K562 (cell line): ENCODE measurements around the gene HHATL. TPM values are rescaled to one million over a fixed set of nuclear protein-coding genes. Genes with fewer than 3 reads are reported as not detected.

Source experiments
- ATAC-seq: fragments of 200-7000 bp; cut with Tn5 transposase; 3 replicates; pipeline ENCODE4 v1.9.1; 2020; ENCODE audit warnings: moderate library complexity
- BruUV-seq: library from RNA; stranded (reverse); fragments of 400-500 nt; replicated peaks from 2 replicates; lab custom pipeline; 2021; lab: Mats Ljungman, UMichigan
- CTCF ChIA-PET: fragments of 300-600 bp; formaldehyde crosslinking; extraction: SDS; loops from one replicate; lab custom pipeline; 2021; ENCODE audit warnings: low intra/inter-chr PET ratio; lab: Yijun Ruan, JAX
- POLR2A ChIA-PET: fragments of 300-600, 350-650 bp; sonication (Branson Sonifier 250); formaldehyde crosslinking; extraction: SDS; loops from one replicate; lab custom pipeline; 2021; ENCODE audit warnings: antibody characterized with exemption, inconsistent platforms; lab: Yijun Ruan, JAX
- DNase-seq, 4 experiments: peaks; one replicate each; pipeline versions ENCODE4 v3.0.0 to v3.0.0-alpha.2; 2011 to 2018; ENCODE audit warnings: low spot score in 3 of 4, mixed read lengths in 3 of 4; ENCODE audit errors: extremely low read depth in 1 of 4
- FAIRE-seq: peaks from 2 replicates; lab custom pipeline; 2011; peaks lifted over from hg19 to GRCh38; lab: Jason Lieb, UNC
- H2AFZ ChIP-seq: 2 replicates; pipeline ENCODE4 v1.6.0; 2011; ENCODE audit warnings: low read depth, low read length, control low read depth, inconsistent platforms
- H3K27ac ChIP-seq: fragments of 200-600 bp; 3 replicates; pipeline ENCODE4 v1.8.0; 2011; ENCODE audit warnings: low read depth, mild to moderate bottlenecking, control low read depth, inconsistent platforms, low read length, moderate library complexity, mixed read lengths; ENCODE audit errors: extremely low read depth
- H3K27me3 ChIP-seq, 2 experiments: fragments of 300-600 bp in 1 of 2; 2 replicates in 1 of 2; 3 replicates in 1 of 2; pipeline versions ENCODE4 v1.6.0 to v1.8.0; 2011; ENCODE audit warnings: inconsistent platforms in 2 of 2, low read length in 2 of 2, mild to moderate bottlenecking in 1 of 2, mixed read lengths in 1 of 2, moderate library complexity in 1 of 2; ENCODE audit not compliant: control insufficient read depth in 2 of 2, insufficient read depth in 2 of 2
- H3K36me3 ChIP-seq: fragments of 300-600 bp; 3 replicates; pipeline ENCODE4 v1.8.0; 2011; ENCODE audit warnings: mild to moderate bottlenecking, low read length, inconsistent platforms; ENCODE audit not compliant: control insufficient read depth, insufficient read depth
- H3K4me1 ChIP-seq, 2 experiments: fragments of 200-600 bp in 1 of 2; replicated peaks in 1 of 2; 2 replicates in 1 of 2; 3 replicates in 1 of 2; pipeline versions ENCODE4 v1.5.1 to v1.8.0; 2011; ENCODE audit warnings: inconsistent platforms in 2 of 2, low read length in 2 of 2, mild to moderate bottlenecking in 1 of 2, mixed read lengths in 1 of 2, moderate library complexity in 1 of 2; ENCODE audit not compliant: control insufficient read depth in 2 of 2, insufficient read depth in 2 of 2
- H3K4me2 ChIP-seq: 2 replicates; pipeline ENCODE4 v1.6.1; 2011; ENCODE audit warnings: low read length, control low read depth, inconsistent platforms, mixed read lengths; ENCODE audit not compliant: insufficient read depth
- H3K4me3 ChIP-seq: fragments of 200-600 bp; sonication (generic), shearing (Covaris generic); 2 replicates; pipeline ENCODE4 v1.5.1; 2016; ENCODE audit warnings: control low read depth, inconsistent platforms
- H3K79me2 ChIP-seq: fragments of 200-600 bp; 3 replicates; pipeline ENCODE4 v1.8.0; 2011; ENCODE audit warnings: low read length, inconsistent platforms; ENCODE audit not compliant: control insufficient read depth, insufficient read depth
- H3K9ac ChIP-seq, 2 experiments: 2 replicates each; pipeline versions ENCODE4 v1.6.0 to v1.6.1; 2011; ENCODE audit warnings: low read depth in 2 of 2, low read length in 2 of 2, control low read depth in 1 of 2, inconsistent platforms in 1 of 2, mild to moderate bottlenecking in 1 of 2, mixed read lengths in 1 of 2; ENCODE audit not compliant: insufficient read depth in 1 of 2
- H3K9me1 ChIP-seq: one replicate; pipeline ENCODE4 v1.6.0; 2011; ENCODE audit warnings: inconsistent platforms, mild to moderate bottlenecking, low read length, moderate library complexity; ENCODE audit not compliant: control insufficient read depth, insufficient read depth
- H3K9me3 ChIP-seq: replicated peaks from 2 replicates; pipeline ENCODE4 v1.5.1; 2011; ENCODE audit warnings: low read depth, low read length, inconsistent platforms; ENCODE audit not compliant: control insufficient read depth, insufficient read depth
- H4K20me1 ChIP-seq: replicated peaks from 2 replicates; pipeline ENCODE4 v1.6.1; 2011; ENCODE audit warnings: low read length, inconsistent platforms, mixed read lengths; ENCODE audit not compliant: control insufficient read depth, insufficient read depth
- CLOCK ChIP-seq: fragments of 250-450 bp; sonication (Bioruptor Pico); IDR thresholded peaks from 2 replicates; pipeline ENCODE4 v1.4.0; 2020; ENCODE audit warnings: mild to moderate bottlenecking, moderate library complexity, borderline replicate concordance
- ILF3 ChIP-seq: fragments of 450-650 bp; IDR thresholded peaks from 2 replicates; pipeline ENCODE4 v1.6.1; 2018; ENCODE audit warnings: antibody characterized with exemption, mild to moderate bottlenecking, moderate library complexity, borderline replicate concordance
- LCOR ChIP-seq: sonication (generic); formaldehyde crosslinking; IDR thresholded peaks from 2 replicates; pipeline ENCODE4 v1.8.0; 2022; ENCODE audit warnings: mild to moderate bottlenecking, missing genetic modification reagents
- MYNN ChIP-seq, 2 experiments: sonication (generic); formaldehyde crosslinking in 1 of 2; IDR thresholded peaks; 2 replicates each; pipeline versions ENCODE4 v1.5.0 to v1.6.1; 2016 to 2020; ENCODE audit warnings: antibody characterized with exemption in 1 of 2, missing genetic modification reagents in 1 of 2
- TGIF2 ChIP-seq: sonication (generic); formaldehyde crosslinking; IDR thresholded peaks from 2 replicates; pipeline ENCODE4 v1.8.1; 2022; ENCODE audit warnings: mild to moderate bottlenecking, missing genetic modification reagents, moderate library complexity
- ZNF134 ChIP-seq: fragments of 250-450 bp; sonication (Bioruptor Pico); conservative IDR thresholded peaks from 2 replicates; pipeline ENCODE4 v1.4.0; 2020
- ZNF75A ChIP-seq: fragments of 450-650 bp; formaldehyde crosslinking; IDR thresholded peaks from 2 replicates; pipeline ENCODE4 v1.4.0; 2020; ENCODE audit warnings: mild to moderate bottlenecking
- WGBS: fragments of 100-300 bp; shearing (Covaris generic); methylation state at CpG from one replicate; pipeline ENCODE4 v1.1.6; 2016; ENCODE audit warnings: low coverage, mixed read lengths; ENCODE audit not compliant: insufficient coverage; ENCODE audit errors: missing lambda C conversion rate; 5-methylcytosine and 5-hydroxymethylcytosine counted together
- in situ Hi-C: fragments of 300-500 bp; cut with MboI; formaldehyde crosslinking; loops from 4 replicates; pipeline ENCODE4 v1.15.0; 2018; ENCODE audit warnings: inconsistent platforms, mixed read lengths
- intact Hi-C: fragments of 100-400 bp; cut with micrococcal nuclease; formaldehyde crosslinking; loops from 2 replicates; pipeline ENCODE4 v1.14.2; 2022
- polyA plus RNA-seq, 8 experiments: library from polyadenylated mRNA; depleted of rRNA in 4 of 8; stranded (reverse) in 5 of 8; unstranded in 3 of 8; fragments of >200 nt; fragmentation: Nextera tagmentation in 2 of 8; fragmentation: Illumina TruSeq in 1 of 8; extraction: Ambion mirVana in 2 of 8; extraction: Trizol in 1 of 8; gene quantifications; 2 replicates each; pipeline versions ENCODE4 v1.2.1 to v1.2.3, GENCODE V29; 2011 to 2014; ENCODE audit warnings: inconsistent platforms in 1 of 8, missing spikeins in 1 of 8
- total RNA-seq, 7 experiments: library from RNA; depleted of rRNA in 6 of 7; stranded (reverse); fragments of >200 nt in 6 of 7; fragmentation: Illumina TruSeq in 2 of 7; extraction: Trizol in 2 of 7; gene quantifications; 2 replicates each; pipeline versions ENCODE4 v1.2.1 to v1.2.3, GENCODE V29; 2011 to 2021; ENCODE audit warnings: low replicate concordance in 1 of 7

HHATL gene
- total and polyA plus RNA-seq, 9 of the 15 experiments (the other 6 are each of a cell fraction or from before 2014, with no cell fraction given): not detected

GRCh38 chr3:42656680-42657610, 45.7 kb downstream of the HHATL start:
- 74% methylated on average over 9 of the region's 9 CpGs for WGBS
- no peak for FAIRE-seq
- H3K9me3 ChIP-seq: no peaks in the 10 kb centered on the region
- H3K4me2 ChIP-seq: no peak overlapping the region
- DNase-seq: no peak
- ChIA-PET CTCF (interaction anchor here (0.9 kb wide), 1 partner anchor 87 kb away, joined by 3 read pairs; no protein-coding TSS in a partner anchor), POLR2A (interaction anchor here (0.6 kb wide), 1 partner anchor 17 kb away, joined by 3 read pairs; no protein-coding TSS in a partner anchor)
- no peaks in the 10 kb centered on the region; the same call in 1 of the 2 replicates for H4K20me1 ChIP-seq
- H3K27ac ChIP-seq: no peak overlapping the region
- peaks cover 16 to 57% of the 10 kb centered on the region in 2 experiments for H3K4me1 ChIP-seq
- in situ Hi-C loops: no loop called here
- H3K9ac ChIP-seq: peak overlapping the region in 1 of 2 experiments; percentile 1; a peak in 2 of 4 replicates
- no TSS peak for BruUV-seq
- no peak overlapping the region for H2AFZ ChIP-seq
- H3K9me1 ChIP-seq: peaks cover 4% of the 10 kb centered on the region
- no peaks in the 10 kb centered on the region for H3K79me2 ChIP-seq
- H3K36me3 ChIP-seq: peaks cover 5% of the 10 kb centered on the region; the same call in 1 of the 3 replicates
- H3K27me3 ChIP-seq: no peaks in the 10 kb centered on the region
- H3K4me3 ChIP-seq: no peak overlapping the region
- TF ChIP-seq MYNN (IDR thresholded peaks at IDR 0.05) (no peak), MYNN (CRISPR knock-in tag; IDR thresholded peaks at IDR 0.05) (no peak), ZNF75A (CRISPR knock-in tag) (no peak), TGIF2 (CRISPR knock-in tag) (no peak), CLOCK (no peak), ILF3 (no peak), LCOR (CRISPR knock-in tag) (no peak), ZNF134 (CRISPR knock-in tag) (no peak)
- intact Hi-C loops: no loop called here
- ATAC-seq: no peak
